IPS-18c (cell line): ENCODE results near the gene SIRT2.
"Not testable (repeated sequence)": the region's sequence is repeated elsewhere in the genome, so short reads cannot be mapped to it uniquely, and the experiment has no call there.

Source experiments
- H3K4me3 ChIP-seq: 2 replicates; pipeline ENCODE4 v1.7.0; 2013; ENCODE audit warnings: low read depth, mild to moderate bottlenecking, low read length, moderate library complexity; ENCODE audit not compliant: insufficient read depth
- H3K9me3 ChIP-seq: one replicate; pipeline ENCODE4 v1.6.1; 2013; ENCODE audit warnings: mild to moderate bottlenecking, low read length, moderate library complexity; ENCODE audit not compliant: control insufficient read depth, insufficient read depth

SIRT2 gene

DNA sequence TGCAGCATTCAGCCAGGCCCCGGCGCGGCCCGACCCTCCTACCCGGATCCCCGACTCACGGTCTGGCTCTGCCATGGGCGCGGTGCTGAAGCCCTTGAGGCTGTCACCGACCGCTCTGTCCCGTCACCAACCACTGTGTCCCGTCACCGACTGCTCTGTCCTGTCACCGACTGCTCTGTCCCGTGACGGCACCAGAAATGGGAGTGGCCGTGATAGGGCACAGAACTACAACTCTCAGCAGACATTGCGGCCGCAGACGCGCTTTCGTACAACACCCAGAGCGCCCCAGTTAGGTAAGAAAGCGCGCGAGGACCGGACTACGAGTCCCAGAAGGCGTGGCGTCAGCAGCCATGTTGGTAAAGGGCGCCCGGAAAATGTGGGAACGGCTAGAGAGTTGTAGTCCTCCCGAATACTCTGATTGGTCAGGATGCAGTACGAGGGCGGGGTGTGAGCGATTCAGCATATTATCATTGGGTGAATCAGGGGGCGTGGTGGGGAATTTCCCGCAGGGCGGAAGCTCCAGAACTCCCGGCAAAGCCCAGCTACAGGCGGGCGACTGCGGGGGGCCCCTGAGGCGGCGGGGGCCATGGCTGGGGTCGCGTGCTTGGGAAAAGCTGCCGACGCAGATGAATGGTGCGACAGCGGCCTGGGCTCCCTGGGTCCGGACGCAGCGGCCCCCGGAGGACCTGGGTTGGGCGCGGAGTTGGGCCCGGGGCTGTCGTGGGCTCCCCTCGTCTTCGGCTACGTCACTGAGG, at the start of gene SIRT2, which contains the start of gene NFKBIB:
Gene SIRT2 (minus strand): TSS at position 172 of the 755 bp plus-strand sequence. CDS start 97 bp downstream, at position 75.
Gene NFKBIB (plus strand): TSS at position 523 of the 755 bp plus-strand sequence. CDS start 64 bp downstream, at position 587.
- Histone ChIP-seq H3K4me3 (peak within 1 kb of the TSS; percentile 89), H3K9me3 (no peaks in the 10 kb centered on the region)

DNA sequence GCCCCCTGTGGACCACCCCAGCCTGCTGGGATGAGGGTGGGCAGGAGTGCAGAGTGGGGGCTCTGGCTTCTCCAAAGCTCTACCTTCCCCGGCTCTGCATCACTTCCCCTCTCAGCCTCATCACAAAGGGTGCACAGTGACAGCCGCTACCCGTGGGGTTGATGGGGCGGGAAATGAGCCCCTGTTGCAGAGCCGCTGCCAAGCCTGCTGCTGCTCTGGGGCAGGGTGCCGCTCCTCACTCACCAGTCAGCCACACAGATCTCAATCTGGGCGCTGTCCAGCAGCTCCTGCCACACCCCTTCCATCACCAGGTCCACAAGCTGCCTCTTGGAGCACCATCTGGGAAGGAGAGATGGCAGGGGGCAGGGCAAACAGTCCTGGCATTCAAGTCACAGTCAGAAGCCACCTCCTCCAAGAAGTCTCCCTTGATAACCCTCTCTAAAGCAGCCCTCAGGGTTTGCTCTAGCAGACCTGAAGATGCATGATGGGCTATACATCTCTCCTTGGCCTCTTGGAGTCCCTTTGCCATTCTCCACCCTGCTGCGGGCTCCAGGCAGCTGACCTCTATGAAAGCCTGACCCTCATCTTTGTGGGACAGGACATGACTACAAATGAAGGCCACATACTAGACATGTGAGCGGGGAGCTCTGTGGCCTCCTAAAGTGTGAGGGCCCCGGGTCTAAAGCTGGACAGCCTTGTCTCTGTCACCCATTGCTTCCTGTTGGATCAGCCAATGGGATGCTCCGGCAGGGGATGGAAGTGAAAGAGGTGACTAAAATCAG, 47.0 kb upstream of the SIRT2 start:
- Histone ChIP-seq H3K9me3 (no peaks in the 10 kb centered on the region), H3K4me3 (no peak overlapping the region)

DNA sequence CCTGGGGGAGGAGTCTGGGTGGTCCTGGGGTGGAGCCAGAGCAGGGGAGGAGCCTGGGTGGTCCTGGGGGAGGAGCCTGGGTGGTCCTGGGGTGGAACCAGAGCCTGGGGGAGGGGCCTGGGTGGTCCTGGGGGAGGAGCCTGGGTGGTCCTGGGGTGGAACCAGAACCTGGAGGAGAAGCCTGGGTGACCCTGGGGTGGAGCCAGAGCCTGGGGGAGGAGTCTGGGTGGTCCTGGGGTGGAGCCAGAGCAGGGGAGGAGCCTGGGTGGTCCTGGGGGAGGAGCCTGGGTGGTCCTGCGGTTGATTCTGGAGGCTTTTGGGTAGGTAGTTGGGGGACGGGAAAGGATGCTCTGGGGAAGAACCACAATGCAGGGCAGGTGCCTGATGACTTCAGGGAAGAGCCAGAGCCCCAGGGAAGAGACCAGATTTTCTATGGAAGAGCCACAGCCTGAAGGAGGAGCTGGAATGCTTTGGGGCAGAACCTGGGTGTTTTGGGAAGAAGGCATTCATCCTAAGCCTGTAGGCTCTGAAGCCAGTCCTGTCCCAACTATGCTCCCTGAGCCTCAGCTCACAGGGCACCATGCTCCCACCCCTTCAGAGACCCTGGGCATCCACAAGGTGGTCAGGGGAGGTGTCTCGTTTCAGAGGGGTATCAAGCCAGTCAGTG, 46.3 kb upstream of the SIRT2 start:
- Histone ChIP-seq H3K4me3 (no peak overlapping the region), H3K9me3 (no peaks in the 10 kb centered on the region)

DNA sequence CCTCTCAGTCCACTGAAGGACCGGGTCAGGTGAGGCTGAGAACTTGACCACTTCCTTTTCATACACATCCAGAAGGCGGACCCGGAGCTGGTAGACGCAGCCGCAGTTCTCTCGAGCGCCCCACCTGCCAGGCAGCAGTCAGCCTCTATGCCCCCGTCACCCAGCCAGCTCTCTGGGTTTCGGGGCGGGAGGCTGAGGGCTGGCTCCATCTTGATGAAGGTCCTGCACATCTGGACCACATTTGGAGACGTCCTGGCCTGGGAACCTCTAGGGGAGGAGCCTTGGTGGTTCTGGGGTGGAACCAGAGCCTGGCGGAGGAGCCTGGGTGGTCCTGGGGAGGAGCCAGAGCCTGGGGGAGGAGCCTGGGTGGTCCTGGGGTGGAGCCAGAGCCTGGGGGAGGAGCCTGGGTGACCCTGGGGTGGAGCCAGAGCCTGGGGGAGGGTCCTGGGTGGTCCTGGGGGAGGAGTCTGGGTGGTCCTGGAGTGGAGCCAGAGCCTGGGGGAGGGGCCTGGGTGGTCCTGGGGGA, 45.6 kb upstream of the SIRT2 start:
- Histone ChIP-seq H3K9me3 (no peaks in the 10 kb centered on the region), H3K4me3 (no peak overlapping the region)

DNA sequence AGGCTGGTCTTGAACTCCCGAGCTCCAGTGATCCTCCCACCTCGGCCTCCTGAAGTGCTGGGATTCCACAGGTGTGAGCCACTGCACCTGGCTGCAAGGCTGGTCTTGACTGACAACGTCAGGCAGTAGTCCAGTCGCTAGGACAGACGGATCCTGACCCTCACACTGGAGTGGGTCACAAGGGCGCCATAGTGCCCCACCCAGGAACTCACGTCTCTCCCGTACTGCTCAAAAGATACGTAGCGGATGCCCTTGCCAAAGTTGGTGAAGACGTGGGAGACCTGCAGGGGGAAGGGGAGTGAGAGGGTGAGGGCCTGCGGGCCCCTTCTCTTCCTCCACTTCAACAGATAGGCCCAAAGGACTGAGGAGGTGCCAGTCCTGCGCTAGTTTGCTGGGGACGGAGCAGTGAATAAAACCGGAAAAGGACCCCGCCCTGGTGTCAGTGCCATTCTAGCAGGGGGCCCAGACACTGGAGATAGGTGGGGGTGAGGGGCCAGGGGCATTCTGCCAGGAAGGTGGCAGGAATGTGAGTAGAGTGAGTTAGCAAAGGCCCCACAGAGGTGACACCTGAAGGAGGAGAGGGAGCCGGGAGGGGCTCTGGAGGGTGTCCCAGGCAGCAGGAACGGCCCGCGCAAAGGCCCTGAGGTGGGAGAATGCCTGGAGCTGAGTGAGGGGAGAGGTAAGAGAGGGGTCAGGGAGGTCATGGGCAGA, 43.2 kb upstream of the SIRT2 start:
- no peaks in the 10 kb centered on the region for H3K9me3 ChIP-seq
- no peak overlapping the region for H3K4me3 ChIP-seq

DNA sequence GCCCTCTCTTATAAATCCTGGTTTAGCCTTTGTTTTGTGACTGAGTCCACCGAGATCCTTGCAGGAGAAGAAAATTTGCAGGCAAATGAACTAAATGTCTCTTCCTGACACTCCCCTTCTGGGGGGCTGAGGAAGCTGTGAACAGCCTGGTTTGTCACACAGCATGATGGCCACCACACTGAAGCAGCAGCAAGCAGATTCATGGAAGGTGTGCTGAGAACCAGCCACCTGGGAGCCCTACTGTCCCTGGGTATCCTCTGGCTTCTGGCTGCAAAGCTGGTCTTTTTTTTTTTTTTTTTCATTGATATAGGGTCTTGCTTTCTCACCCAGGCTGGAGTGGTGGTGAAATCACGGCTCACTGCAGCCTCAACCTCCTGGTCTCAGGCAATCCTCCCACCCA, 42.6 kb upstream of the SIRT2 start:
- Histone ChIP-seq H3K4me3 (no peak overlapping the region), H3K9me3 (no peaks in the 10 kb centered on the region)

DNA sequence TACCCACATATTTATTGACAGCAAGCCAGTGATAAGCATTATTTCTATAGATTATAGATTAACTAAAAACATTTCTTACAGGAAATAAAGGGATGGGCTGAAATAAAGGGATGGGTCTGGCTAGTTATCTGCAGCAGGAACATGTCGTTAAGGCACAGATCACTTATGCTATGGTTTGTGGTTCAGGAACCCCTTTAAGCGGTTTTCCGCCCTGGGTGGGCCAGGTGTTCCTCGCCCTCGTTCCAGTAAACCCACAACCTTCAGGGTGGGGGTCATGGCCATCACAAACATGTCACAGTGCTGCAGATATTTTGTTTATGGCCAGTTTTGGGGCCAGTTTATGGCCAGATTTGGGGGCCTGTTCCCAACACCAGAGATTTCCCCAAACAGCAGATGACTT, 42.0 kb upstream of the SIRT2 start:
- H3K4me3 ChIP-seq, H3K9me3 ChIP-seq: not testable (repeated sequence)

DNA sequence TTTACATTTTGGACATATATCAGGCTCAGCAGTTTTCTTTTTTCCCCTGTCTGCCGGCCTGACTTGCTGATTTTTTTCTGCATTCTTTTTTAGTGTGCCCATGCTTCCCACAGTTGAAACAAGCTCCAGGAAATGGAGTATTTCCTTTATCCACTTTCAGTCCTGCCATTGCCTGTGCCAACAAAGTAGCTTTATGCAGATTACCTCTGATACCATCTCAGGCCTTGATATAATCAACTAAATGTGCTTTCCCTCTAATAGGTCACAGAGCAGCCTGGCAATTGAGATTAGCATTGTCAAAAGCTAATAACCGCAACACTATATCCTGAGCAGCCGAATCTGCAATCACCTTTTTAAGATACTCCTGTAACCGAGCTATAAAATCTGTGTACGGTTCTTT, 40.5 kb upstream of the SIRT2 start:
- Histone ChIP-seq H3K4me3 (no peak overlapping the region), H3K9me3 (no peaks in the 10 kb centered on the region)

DNA sequence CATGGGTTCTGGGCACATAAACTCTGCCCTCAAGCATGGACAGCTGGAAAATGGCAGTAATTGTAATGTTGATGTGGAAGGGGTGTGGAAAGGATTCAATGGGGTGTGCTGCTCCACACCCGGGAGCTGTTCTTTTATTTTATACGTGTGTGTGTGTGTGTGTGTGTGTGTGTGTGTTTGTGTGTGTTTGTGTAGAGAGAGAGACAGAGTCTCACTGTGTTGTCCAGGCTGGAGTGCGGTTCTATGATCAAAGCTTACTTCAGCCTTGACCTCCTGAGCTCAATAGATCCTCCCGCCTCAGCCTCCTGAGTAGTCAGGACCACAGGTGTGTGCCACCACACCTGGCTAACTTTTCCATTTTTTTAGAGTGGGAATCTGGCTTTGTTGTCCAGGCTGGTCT, 34.1 kb upstream of the SIRT2 start:
- Histone ChIP-seq H3K4me3 (peak overlapping the region; percentile 24; the same call in 1 of the 2 replicates), H3K9me3 (peaks cover 3% of the 10 kb centered on the region)

DNA sequence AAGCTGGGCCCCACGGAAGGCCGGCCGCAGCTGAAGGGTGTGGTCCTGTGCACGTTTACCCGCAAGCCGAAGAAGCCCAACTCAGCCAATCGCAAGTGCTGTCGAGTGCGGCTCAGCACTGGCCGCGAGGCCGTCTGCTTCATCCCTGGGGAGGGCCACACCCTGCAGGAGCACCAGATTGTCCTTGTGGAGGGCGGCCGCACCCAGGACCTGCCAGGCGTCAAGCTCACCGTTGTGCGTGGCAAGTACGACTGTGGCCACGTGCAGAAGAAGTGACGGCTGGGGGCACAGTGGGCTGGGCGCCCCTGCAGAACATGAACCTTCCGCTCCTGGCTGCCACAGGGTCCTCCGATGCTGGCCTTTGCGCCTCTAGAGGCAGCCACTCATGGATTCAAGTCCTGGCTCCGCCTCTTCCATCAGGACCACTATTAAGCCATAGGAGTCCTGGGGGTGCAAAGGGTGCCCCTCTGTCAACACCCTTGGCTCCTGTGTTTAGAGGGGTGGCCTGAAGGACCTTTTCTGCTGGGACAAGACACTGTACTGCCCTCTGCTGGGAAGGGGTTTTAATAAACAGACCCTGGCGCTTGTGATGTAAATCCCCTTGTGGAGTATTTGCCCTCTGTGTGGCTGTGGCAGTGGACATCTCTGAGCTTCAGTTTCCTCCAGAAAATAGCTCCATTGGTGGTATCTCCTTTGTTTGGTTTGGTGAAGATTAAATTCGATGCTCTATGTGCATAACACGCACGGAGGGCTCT, 33.2 kb upstream of the SIRT2 start:
- no peak overlapping the region for H3K4me3 ChIP-seq
- H3K9me3 ChIP-seq = peaks cover 3% of the 10 kb centered on the region

DNA sequence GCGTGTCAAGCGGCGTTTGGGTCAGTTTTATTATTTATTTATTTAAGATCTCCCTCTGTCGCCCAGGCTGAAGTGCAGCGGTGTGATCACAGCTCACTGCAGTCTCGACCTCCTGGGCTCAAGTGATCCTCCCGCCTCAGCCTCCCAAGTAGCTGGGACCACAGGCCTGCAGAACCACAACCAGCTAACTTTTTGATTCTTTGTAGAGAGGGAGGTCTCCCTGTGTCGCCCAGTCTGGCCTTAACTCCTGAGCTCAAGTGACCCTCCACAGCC, 32.0 kb upstream of the SIRT2 start:
- Histone ChIP-seq H3K4me3 (peak overlapping the region; percentile 96), H3K9me3 (peaks cover 3% of the 10 kb centered on the region)

DNA sequence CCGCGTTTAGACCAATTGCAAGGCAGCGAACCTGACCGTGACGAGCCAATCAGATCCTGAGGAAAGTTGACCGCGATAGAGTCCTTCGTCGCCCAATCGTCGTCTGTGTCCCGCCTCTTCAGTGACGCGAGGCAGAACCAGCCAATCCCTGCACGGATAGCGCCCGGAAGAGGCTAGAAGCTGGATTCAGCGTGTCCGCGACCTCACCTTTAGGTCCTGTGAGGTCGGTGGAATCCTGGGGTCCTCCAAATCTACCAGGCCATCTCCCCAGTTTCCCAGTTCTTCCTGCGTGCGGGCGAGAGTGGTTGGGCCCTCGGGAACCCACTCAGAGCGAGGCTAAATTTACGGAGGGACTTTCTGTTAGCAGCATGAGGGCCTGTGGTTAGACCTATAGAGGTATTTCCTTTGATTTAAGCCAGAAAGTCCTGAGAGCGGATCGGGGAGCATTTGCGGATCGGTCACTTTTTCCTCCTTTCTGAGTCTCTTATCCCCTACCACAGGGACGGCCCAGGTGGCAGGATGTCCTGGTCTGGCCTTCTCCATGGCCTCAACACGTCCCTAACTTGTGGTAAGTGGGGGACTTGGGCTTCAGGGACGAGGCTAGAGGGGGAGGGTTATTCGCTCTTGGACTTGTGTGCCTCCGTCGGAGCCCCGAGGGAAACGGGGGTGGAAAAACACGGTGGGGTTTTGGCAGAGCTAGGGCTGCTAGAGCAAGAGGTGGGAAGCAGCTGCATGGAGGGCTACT, 31.5 kb upstream of the SIRT2 start, which contains the start of gene MRPS12:
Gene MRPS12 (plus strand): TSS at position 169 of the 745 bp plus-strand sequence. CDS start 351 bp downstream, at position 520.
- Histone ChIP-seq H3K4me3 (peak within 1 kb of the TSS; percentile 96), H3K9me3 (peaks cover 3% of the 10 kb centered on the region)

DNA sequence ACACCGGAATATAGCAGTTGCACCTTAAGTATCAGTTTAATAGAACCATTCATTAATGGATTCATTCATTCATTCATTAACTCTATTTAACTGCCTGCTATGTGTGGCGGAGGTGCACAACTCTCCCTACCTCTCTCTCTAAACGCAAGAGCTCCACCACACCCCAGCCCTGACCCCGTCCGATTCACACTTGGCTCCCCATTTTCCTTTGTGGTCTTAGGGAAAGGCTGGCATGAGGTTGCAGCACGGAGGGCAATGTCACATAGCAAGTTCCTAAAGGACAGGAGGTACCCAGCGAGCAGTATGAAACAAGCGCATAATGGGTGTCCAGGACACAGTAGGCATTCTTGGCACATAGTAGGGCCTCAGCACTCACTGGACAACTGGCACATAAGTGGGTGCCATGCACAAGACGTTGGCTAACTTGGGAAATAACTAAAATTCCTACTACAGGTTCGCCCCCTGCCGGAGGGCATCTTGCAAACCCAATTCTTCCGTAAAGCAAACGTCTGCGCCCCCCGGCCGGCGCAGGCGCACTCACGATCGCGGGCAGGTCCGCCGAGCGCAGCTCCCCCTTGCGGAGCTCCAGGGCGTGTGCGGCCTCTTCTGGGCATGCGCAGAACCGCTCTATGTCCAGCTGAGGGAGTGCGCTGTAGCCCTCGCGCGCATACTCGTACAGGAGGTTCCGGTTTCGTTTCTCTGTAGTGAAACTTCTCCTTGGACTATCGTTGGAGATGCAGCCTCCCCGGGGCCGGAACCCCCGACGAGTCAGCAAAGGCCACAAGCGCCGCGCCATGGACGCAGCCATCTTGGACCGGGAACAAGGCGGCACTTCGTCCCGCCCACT, 30.7 kb upstream of the SIRT2 start, which contains the start of gene SARS2:
Gene SARS2 (minus strand): TSS at position 835 of the 847 bp plus-strand sequence. CDS start 27 bp downstream, at position 808.
- Histone ChIP-seq H3K4me3 (peak within 1 kb of the TSS; percentile 96), H3K9me3 (peaks cover 3% of the 10 kb centered on the region)

DNA sequence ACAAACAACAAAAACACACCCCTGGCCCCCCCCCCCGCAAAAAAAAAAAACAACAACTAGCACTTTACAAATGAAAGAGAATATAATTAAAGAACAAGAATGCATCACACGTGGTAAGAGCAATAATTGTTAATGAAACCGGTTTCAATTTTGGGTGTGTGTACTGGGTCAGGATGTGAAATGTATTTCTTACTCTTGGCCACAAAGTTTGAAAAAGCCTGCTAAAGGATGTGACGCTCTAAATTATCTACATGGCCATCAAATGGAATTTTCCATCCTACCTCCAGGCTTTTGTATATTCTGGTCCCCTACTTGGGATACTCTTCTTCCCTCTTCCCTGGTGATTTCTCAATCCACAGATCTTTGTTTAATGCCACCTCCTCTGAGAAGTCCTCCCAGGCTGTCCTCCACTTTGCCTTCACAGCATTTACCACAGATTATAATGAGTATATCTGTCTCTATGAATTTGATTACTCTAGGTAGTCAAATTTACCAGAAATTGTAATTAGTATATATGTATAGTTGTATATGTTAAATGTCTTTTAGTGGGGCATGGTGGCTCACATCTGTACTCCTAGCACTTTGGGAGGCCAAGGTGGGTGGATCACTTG, 29.1 kb upstream of the SIRT2 start:
- H3K9me3 ChIP-seq = peaks cover 2% of the 10 kb centered on the region
- no peak overlapping the region for H3K4me3 ChIP-seq

DNA sequence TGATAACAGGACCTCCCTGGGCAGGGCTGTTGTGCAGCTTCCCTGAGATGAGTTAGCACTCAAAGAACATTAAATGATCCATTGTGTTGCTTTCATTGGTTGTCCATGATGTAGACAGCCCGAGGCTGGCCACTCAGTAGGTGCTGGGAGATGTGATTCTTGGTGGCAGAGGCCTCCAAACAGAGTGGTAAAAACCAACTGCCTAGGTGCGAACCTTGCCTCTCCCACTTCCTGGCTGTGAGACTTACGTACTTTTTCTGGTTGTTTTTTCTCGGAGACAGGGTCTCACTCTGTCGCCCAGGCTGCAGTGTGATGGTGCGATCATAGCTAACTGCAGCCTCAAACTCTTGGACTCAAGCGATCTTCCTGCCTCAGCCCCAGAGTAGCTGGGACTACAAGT, 25.0 kb upstream of the SIRT2 start:
- Histone ChIP-seq H3K9me3 (peaks cover 2% of the 10 kb centered on the region), H3K4me3 (no peak overlapping the region)
